Breast epithelium (tissue), 3 donors: ENCODE data around the gene TOR3A.

Source experiments
- CTCF ChIP-seq, 3 donors: fragments of 450-650 bp; IDR thresholded peaks; one replicate each; pipeline ENCODE4 v1.5.1; 2016 to 2017; ENCODE audit warnings: antibody characterized with exemption in 3 of 3, mild to moderate bottlenecking in 3 of 3, moderate library complexity in 3 of 3
- POLR2A ChIP-seq: fragments of 450-650 bp; IDR thresholded peaks from one replicate; pipeline ENCODE4 v1.6.1; 2016; ENCODE audit warnings: antibody characterized with exemption, mild to moderate bottlenecking, moderate library complexity
- POLR2AphosphoS5 ChIP-seq, 3 donors: sonication (generic); formaldehyde crosslinking; IDR thresholded peaks; one replicate each; pipeline ENCODE4 v1.6.1; 2017; ENCODE audit warnings: antibody characterized with exemption in 3 of 3

- TF ChIP-seq CTCF (IDR thresholded peaks at IDR 0.05) (no peak), POLR2A (no peak), POLR2AphosphoS5 (IDR thresholded peaks at IDR 0.05) (no peak)
These were observed 63.7 kb downstream of the TOR3A start for GRCh38 chr1:179145521-179145920.
